Measurements from ENCODE around the gene ASB11.

- TF ChIP-seq GATA3 (IDR thresholded peaks at IDR 0.05; ENCODE audit: low read depth, low read length): no peak
- TF ChIP-seq GATA2 (IDR thresholded peaks at IDR 0.05; ENCODE audit: low read depth, low read length): no peak
These were observed 15.2 kb downstream of the ASB11 start for GRCh38 chrX:15299941-15300851.

Measured in SH-SY5Y (cell line).